ENCODE results near the gene ZBTB44.
"Not testable (repeated sequence)": the region's sequence is repeated elsewhere in the genome, so short reads cannot be mapped to it uniquely, and the experiment has no call there.

Gene ZBTB44

GRCh38 chr11:130194241-130195023, 120.3 kb downstream of the ZBTB44 start:
- no peak for DNase-seq

- not testable (repeated sequence) for DNase-seq
Observed at GRCh38 chr11:130193551-130193950, 121.2 kb downstream of the ZBTB44 start.

- no peak for DNase-seq
Observed at GRCh38 chr11:130192845-130193267, 121.9 kb downstream of the ZBTB44 start.

GRCh38 chr11:130191896-130192295, 122.8 kb downstream of the ZBTB44 start:
- DNase-seq = no peak

GRCh38 chr11:130190371-130190881, 124.3 kb downstream of the ZBTB44 start:
- DNase-seq = no peak

GRCh38 chr11:130189492-130190210, 125.1 kb downstream of the ZBTB44 start:
- no peak for DNase-seq

- no peak for DNase-seq
Observed at GRCh38 chr11:130188585-130189347, 126.0 kb downstream of the ZBTB44 start.

GRCh38 chr11:130188047-130188446, 126.7 kb downstream of the ZBTB44 start:
- no peak for DNase-seq

GRCh38 chr11:130187096-130187495, 127.6 kb downstream of the ZBTB44 start:
- no peak for DNase-seq

GRCh38 chr11:130183878-130184610, 130.7 kb downstream of the ZBTB44 start:
- no peak for DNase-seq

GRCh38 chr11:130181295-130182272, 133.1 kb downstream of the ZBTB44 start:
- DNase-seq = no peak

GRCh38 chr11:130180896-130181294, 133.8 kb downstream of the ZBTB44 start:
- DNase-seq = no peak

- DNase-seq = no peak
Observed at GRCh38 chr11:130180491-130180890, 134.2 kb downstream of the ZBTB44 start.

GRCh38 chr11:130179396-130180306, 135.1 kb downstream of the ZBTB44 start:
- no peak for DNase-seq

GRCh38 chr11:130178441-130179339, 136.0 kb downstream of the ZBTB44 start:
- DNase-seq = no peak

- no peak for DNase-seq
Observed at GRCh38 chr11:130177782-130178181, 136.9 kb downstream of the ZBTB44 start.
